KMS-11 (cell line): ENCODE results near the gene ZDHHC9.
A peak's percentile ranks its signal among the peaks of the same experiment; 100 is the strongest.

Experiments used
- H2AFZ ChIP-seq: fragments of 200-600 bp; sonication (generic); 2 replicates; pipeline ENCODE4 v1.6.1; 2016; ENCODE audit warnings: antibody characterized with exemption, mixed run types, low read depth
- H3K27ac ChIP-seq: fragments of 200-600 bp; sonication (generic); 2 replicates; pipeline ENCODE4 v1.6.1; 2016; ENCODE audit warnings: mild to moderate bottlenecking, mixed run types
- H3K27me3 ChIP-seq: fragments of 200-600 bp; sonication (generic); 2 replicates; pipeline ENCODE4 v1.6.1; 2017; ENCODE audit warnings: mild to moderate bottlenecking, low read depth, mixed run types, moderate library complexity; ENCODE audit not compliant: insufficient read depth
- H3K36me3 ChIP-seq: fragments of 200-600 bp; sonication (generic); 2 replicates; pipeline ENCODE4 v1.6.1; 2017; ENCODE audit warnings: mild to moderate bottlenecking, mixed run types; ENCODE audit not compliant: insufficient read depth
- H3K4me1 ChIP-seq: fragments of 200-600 bp; sonication (generic); 2 replicates; pipeline ENCODE4 v1.6.1; 2016; ENCODE audit warnings: mild to moderate bottlenecking, low read depth, mixed run types; ENCODE audit not compliant: poor library complexity, severe bottlenecking
- H3K4me2 ChIP-seq: fragments of 200-600 bp; sonication (generic); 2 replicates; pipeline ENCODE4 v1.7.0; 2016; ENCODE audit warnings: mild to moderate bottlenecking, mixed run types
- H3K4me3 ChIP-seq: fragments of 200-600 bp; sonication (generic); IDR thresholded peaks from 2 replicates; pipeline ENCODE4 v1.6.1; 2017; ENCODE audit warnings: low read depth, low read length, mixed read lengths; ENCODE audit not compliant: insufficient read depth
- H3K79me2 ChIP-seq: fragments of 200-600 bp; sonication (generic); 2 replicates; pipeline ENCODE4 v1.6.1; 2016; ENCODE audit warnings: low read depth, mixed run types; ENCODE audit not compliant: insufficient read depth
- H3K9ac ChIP-seq: fragments of 200-600 bp; sonication (generic); 2 replicates; pipeline ENCODE4 v1.6.1; 2016; ENCODE audit warnings: mild to moderate bottlenecking, mixed run types
- H4K20me1 ChIP-seq: fragments of 200-600 bp; sonication (generic); 2 replicates; pipeline ENCODE4 v1.6.1; 2016; ENCODE audit warnings: mild to moderate bottlenecking, mixed run types; ENCODE audit not compliant: insufficient read depth
- CTCF ChIP-seq: fragments of 200-600 bp; sonication (generic); conservative IDR thresholded peaks from 2 replicates; pipeline ENCODE4 v1.6.1; 2017; ENCODE audit warnings: low read depth, mild to moderate bottlenecking, antibody characterized with exemption, low read length, moderate library complexity, mixed read lengths

ZDHHC9 gene

GRCh38 chrX:129777218-129778030, 66.3 kb downstream of the ZDHHC9 start:
- Histone ChIP-seq H4K20me1 (no peaks in the 10 kb centered on the region), H3K9ac (peak overlapping the region; percentile 32; the same call in 1 of the 2 replicates), H3K27ac (no peak overlapping the region), H3K27me3 (no peaks in the 10 kb centered on the region), H3K4me2 (no peak overlapping the region), H3K4me1 (peaks cover 16% of the 10 kb centered on the region), H2AFZ (peak overlapping the region; percentile 22; the same call in 1 of the 2 replicates), H3K4me3 (no peak overlapping the region), H3K79me2 (no peaks in the 10 kb centered on the region), H3K36me3 (no peaks in the 10 kb centered on the region)
- TF ChIP-seq CTCF = no peak

GRCh38 chrX:129773649-129774458, 69.8 kb downstream of the ZDHHC9 start:
- Histone ChIP-seq H3K27ac (no peak overlapping the region), H3K27me3 (no peaks in the 10 kb centered on the region), H3K4me2 (no peak overlapping the region), H3K9ac (no peak overlapping the region), H3K36me3 (no peaks in the 10 kb centered on the region), H3K79me2 (no peaks in the 10 kb centered on the region), H3K4me1 (peaks cover 25% of the 10 kb centered on the region), H3K4me3 (no peak overlapping the region), H4K20me1 (no peaks in the 10 kb centered on the region), H2AFZ (no peak overlapping the region)
- no peak for TF ChIP-seq CTCF

DNA sequence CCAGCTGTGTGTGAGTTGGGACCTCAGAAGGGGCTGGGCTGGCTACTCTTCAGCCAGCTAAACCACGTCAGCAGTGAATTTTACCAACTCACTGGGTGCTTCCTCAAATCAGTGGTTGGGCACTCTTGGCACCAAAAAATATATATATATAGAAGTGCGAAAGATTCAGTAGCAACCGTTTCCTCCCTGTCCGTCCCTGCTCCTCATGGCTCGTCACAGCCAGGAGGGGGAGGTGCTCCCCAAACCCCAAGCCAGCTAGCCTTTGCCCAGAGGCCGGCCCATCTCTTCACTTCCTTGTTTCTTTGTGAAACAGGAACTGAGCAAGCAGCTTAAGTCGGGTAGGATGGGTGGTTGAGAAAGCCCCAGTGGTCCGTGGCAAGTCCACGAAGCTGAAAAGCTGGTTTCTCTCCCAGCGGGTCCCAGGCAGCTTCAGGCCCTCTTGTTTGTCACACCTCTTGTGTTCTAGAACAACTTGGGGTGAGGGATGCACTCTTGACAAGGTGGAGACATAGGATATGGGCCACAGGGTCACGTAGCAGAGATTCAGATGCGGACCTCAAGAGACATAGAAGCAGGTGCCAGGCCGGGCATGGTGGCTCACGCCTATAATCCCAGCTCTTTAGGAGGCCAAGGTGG, 70.8 kb downstream of the ZDHHC9 start:
- Histone ChIP-seq H3K4me3 (no peak overlapping the region), H3K36me3 (no peaks in the 10 kb centered on the region), H3K4me2 (no peak overlapping the region), H3K4me1 (peaks cover 34% of the 10 kb centered on the region), H3K79me2 (no peaks in the 10 kb centered on the region), H2AFZ (no peak overlapping the region), H3K27ac (no peak overlapping the region), H3K27me3 (no peaks in the 10 kb centered on the region), H4K20me1 (no peaks in the 10 kb centered on the region), H3K9ac (no peak overlapping the region)
- TF ChIP-seq CTCF = no peak

- no peak overlapping the region for H3K27ac ChIP-seq
- H2AFZ ChIP-seq = no peak overlapping the region
Measured at GRCh38 chrX:129771266-129771995, 72.3 kb downstream of the ZDHHC9 start.

More at GRCh38 chrX:129771266-129771995, 72.3 kb downstream of the ZDHHC9 start:
- H4K20me1 ChIP-seq = no peaks in the 10 kb centered on the region
- H3K4me3 ChIP-seq = no peak overlapping the region
- H3K4me1 ChIP-seq = peaks cover 39% of the 10 kb centered on the region
- H3K79me2 ChIP-seq = no peaks in the 10 kb centered on the region
- no peak overlapping the region for H3K4me2 ChIP-seq
- no peak for TF ChIP-seq CTCF
- H3K9ac ChIP-seq = no peak overlapping the region
- H3K27me3 ChIP-seq = no peaks in the 10 kb centered on the region
- H3K36me3 ChIP-seq = no peaks in the 10 kb centered on the region
